Fibroblast of villous mesenchyme (primary cell): ENCODE data around the gene CENPA. TPM values are rescaled to one million over a fixed set of nuclear protein-coding genes. Genes with fewer than 3 reads are reported as not detected.
"Not testable (repeated sequence)": the region's sequence is repeated elsewhere in the genome, so short reads cannot be mapped to it uniquely, and the experiment has no call there.

Source experiments
- DNase-seq: peaks from one replicate; pipeline ENCODE4 v3.0.0-alpha.2; 2010; ENCODE audit warnings: low read depth
- H3K4me3 ChIP-seq: 2 replicates; pipeline ENCODE4 v1.5.1; 2011; ENCODE audit warnings: low read depth, mild to moderate bottlenecking, low read length
- total RNA-seq: library from RNA; depleted of rRNA; stranded (reverse); fragments of >200 nt; gene quantifications from 2 replicates; pipeline ENCODE4 v1.2.3, GENCODE V29; 2012
- TF ChIP-seq, protein P1 (sequence below): IDR thresholded peaks from 2 replicates; pipeline ENCODE4 v1.5.1; 2012; ENCODE audit warnings: low read depth, mild to moderate bottlenecking, low read length; ENCODE audit not compliant: insufficient read depth

Gene CENPA
- total RNA-seq, 1 donor, result 9.5 TPM

DNA sequence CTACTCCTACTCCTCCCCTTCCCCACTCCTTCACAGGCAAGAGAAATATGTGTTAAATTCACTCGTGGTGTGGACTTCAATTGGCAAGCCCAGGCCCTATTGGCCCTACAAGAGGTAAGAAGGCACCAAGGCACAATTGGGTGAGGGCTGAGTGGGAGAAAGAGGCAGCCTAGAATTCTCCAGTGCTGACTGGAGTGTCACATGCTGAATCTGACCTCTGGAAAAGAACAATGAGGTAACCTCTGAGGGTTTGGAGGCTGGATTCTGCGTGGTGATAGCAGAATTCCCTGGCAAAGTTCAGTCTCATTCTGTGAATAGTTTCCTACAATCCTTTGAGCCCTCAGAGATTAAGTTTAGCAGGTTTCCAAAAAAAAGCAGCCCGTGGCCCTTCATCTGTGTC is 6.9 kb downstream of the CENPA start:
- no peak overlapping the region for H3K4me3 ChIP-seq
- TF ChIP-seq, protein P1, sequence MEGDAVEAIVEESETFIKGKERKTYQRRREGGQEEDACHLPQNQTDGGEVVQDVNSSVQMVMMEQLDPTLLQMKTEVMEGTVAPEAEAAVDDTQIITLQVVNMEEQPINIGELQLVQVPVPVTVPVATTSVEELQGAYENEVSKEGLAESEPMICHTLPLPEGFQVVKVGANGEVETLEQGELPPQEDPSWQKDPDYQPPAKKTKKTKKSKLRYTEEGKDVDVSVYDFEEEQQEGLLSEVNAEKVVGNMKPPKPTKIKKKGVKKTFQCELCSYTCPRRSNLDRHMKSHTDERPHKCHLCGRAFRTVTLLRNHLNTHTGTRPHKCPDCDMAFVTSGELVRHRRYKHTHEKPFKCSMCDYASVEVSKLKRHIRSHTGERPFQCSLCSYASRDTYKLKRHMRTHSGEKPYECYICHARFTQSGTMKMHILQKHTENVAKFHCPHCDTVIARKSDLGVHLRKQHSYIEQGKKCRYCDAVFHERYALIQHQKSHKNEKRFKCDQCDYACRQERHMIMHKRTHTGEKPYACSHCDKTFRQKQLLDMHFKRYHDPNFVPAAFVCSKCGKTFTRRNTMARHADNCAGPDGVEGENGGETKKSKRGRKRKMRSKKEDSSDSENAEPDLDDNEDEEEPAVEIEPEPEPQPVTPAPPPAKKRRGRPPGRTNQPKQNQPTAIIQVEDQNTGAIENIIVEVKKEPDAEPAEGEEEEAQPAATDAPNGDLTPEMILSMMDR, result no peak
- no peak for DNase-seq

DNA sequence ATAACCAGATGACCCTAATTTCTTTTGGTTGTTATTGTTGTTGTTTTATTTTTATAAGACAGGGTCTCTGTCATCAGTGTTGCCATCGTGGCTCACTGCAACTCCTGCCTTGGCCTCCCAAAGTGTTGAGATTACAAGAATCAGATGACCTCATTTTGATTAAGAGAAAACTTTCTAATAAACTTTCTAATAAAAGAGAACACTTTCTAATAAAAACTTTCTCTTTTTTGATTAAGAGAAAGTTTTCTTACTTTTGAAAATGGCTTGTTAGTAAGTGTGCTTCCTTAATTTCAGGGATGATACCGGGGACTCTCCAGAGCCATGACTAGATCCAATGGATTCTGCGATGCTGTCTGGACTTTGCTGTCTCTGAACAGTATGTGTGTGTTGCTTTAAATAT is 7.7 kb downstream of the CENPA start:
- H3K4me3 ChIP-seq, result no peak overlapping the region

DNA sequence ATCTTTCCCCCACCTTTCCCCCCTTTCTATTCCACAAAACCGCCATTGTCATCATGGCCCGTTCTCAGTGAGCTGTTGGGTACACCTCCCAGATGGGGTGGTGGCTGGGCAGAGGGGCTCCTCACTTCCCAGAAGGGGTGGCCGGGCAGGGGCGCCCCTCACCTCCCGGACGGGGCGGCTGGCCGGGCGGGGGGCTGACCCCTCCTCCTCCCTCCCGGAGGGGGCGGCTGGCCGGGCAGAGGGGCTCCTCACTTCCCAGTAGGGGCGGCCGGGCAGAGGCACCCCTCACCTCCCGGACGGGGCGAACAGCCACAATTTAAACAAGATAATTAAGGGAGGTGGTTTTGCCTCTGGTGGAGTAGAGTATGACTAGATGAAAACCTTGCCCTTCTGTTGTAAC is 9.3 kb downstream of the CENPA start:
- H3K4me3 ChIP-seq, DNase-seq: not testable (repeated sequence)

More for the DNA sequence above, 7.7 kb downstream of the CENPA start:
- TF ChIP-seq, protein P1, result no peak
- DNase-seq, result no peak

DNA sequence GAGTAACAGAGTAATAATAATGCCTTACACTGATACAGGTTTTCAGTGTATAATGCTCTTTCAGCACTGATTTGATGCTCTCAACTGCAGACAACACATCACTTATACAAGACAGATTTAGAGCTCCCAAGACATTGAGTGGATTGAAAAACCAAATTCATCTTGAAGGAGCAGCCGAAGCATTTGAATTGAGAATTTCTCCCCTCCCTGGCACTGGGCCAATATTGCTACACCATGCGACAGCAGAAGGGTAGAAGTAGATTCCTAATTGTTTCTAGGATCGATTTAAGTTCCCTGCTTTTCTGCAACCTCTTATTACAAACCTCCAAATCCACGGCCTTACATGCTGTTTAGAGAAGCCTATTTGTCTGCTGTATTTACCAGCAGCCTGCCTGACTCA is 15.5 kb downstream of the CENPA start:
- TF ChIP-seq, protein P1, result no peak
- DNase-seq, result no peak
- H3K4me3 ChIP-seq, result no peak overlapping the region

DNA sequence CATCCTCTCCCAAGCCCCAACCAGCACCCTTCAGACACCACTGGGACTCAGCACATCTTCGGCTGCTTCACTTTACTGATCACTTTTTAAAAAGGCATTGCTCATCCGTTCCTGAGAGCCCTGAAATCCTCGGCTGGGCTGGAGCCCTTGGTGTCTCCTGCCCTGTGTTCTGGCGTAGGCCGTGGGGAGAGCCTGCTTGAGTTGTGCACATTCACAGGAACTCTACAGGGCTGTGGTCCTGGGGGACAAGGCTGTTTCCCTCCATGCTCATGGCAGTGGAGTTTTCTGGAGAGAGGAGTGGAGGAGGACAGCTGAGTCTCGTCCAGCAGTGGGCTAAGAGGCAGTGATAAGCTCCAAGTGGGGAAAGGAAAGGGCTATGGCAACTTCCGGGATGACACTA is 15.9 kb downstream of the CENPA start:
- TF ChIP-seq, protein P1, result no peak
- H3K4me3 ChIP-seq, result no peak overlapping the region
- no peak for DNase-seq

DNA sequence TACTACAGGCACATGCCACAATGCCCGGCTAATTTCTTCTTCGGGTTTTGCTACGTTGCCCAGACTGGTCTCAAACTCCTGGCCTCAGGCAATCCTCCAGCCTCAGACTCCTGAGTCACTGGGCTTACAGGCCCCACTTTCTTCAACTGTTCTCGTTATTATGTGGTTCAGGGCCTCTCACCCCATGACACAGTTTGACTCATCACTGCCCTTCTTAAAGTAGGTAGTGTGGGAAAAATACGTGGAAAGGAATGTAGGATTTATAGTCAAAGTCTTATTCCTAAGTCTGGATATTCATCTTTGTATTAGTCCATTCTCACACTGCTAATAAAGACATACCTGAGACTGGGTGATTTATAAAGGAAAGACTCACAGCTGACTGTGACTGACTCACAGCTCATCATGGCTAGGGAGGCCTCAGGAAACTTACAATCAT is 19.4 kb downstream of the CENPA start:
- H3K4me3 ChIP-seq, result no peak overlapping the region
- TF ChIP-seq, protein P1, result no peak
- peak; percentile 77 for DNase-seq

DNA sequence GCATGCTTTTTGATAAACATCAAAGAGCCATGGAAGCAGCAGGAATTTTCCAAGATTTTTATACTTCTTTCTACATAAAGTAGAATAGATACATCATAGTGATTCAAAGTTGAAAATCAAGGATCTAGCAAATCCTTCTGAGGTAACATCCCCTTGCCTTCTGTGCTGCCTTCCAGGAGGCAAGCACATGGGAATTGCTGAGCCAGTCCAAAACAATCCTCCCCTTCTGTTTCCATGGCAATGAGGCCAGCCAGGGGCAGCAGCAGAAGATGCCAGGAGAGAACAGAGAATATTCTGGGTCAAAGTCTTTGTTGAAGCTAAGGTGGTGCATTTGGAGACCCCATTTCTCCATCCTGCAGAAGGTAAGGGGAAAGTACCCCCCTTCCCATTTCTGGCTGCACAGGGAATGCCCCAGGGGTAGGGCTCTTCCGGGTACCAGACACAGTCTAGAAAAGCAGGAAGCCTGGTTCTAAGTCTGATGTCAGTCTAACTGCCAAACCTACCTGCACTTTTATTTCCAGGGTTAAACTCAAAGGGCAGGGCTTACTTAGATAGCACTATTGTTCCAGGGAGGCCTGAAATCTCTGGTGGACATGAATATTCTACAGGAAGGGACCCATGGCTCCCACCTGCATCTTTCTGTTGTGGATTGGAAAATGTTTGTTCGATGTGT is 22.1 kb downstream of the CENPA start:
- TF ChIP-seq, protein P1, result no peak
- no peak overlapping the region for H3K4me3 ChIP-seq
- DNase-seq, result peak; percentile 34
